Skeletal muscle tissue (tissue), 4 donors: ENCODE data around the gene CNTD1. TPM values are rescaled to one million over a fixed set of nuclear protein-coding genes. Genes with fewer than 3 reads are reported as not detected.
A peak's percentile ranks its signal among the peaks of the same experiment; 100 is the strongest.
"Not testable (repeated sequence)": the region's sequence is repeated elsewhere in the genome, so short reads cannot be mapped to it uniquely, and the experiment has no call there.

Experiments
- H3K27ac ChIP-seq: one replicate; pipeline ENCODE4 v1.7.0; 2013; ENCODE audit warnings: mild to moderate bottlenecking, low read depth, low read length, inconsistent platforms
- H3K27me3 ChIP-seq, 3 donors: one replicate each; pipeline ENCODE4 v1.7.0; 2013; ENCODE audit warnings: low read length in 3 of 3; ENCODE audit not compliant: control insufficient read depth in 3 of 3, insufficient read depth in 3 of 3
- H3K36me3 ChIP-seq, 3 donors: one replicate each; pipeline ENCODE4 v1.7.0; 2013; ENCODE audit warnings: low read length in 3 of 3; ENCODE audit not compliant: control insufficient read depth in 3 of 3, insufficient read depth in 3 of 3
- H3K4me1 ChIP-seq, 3 donors: one replicate each; pipeline ENCODE4 v1.7.0; 2013; ENCODE audit warnings: low read length in 3 of 3, mild to moderate bottlenecking in 3 of 3; ENCODE audit not compliant: control insufficient read depth in 3 of 3, insufficient read depth in 3 of 3
- H3K4me3 ChIP-seq, 3 donors: one replicate each; pipeline ENCODE4 v1.7.0; 2013; ENCODE audit warnings: low read length in 3 of 3
- H3K9ac ChIP-seq, 3 donors: one replicate each; pipeline ENCODE4 v1.7.0; 2013; ENCODE audit warnings: low read length in 3 of 3, mild to moderate bottlenecking in 3 of 3, moderate library complexity in 2 of 3, low read depth in 1 of 3
- H3K9me3 ChIP-seq, 3 donors: one replicate each; pipeline ENCODE4 v1.7.0; 2013; ENCODE audit warnings: low read length in 3 of 3; ENCODE audit not compliant: control insufficient read depth in 3 of 3
- total RNA-seq: library from RNA; depleted of rRNA; stranded (reverse); fragments of >200 nt; gene quantifications from one replicate; pipeline ENCODE4 v1.2.3, GENCODE V29; 2014
- donor health status: Osteomylitis.

Gene CNTD1
- total RNA-seq, 1 donor from 2014 or later: 1.0 TPM

DNA sequence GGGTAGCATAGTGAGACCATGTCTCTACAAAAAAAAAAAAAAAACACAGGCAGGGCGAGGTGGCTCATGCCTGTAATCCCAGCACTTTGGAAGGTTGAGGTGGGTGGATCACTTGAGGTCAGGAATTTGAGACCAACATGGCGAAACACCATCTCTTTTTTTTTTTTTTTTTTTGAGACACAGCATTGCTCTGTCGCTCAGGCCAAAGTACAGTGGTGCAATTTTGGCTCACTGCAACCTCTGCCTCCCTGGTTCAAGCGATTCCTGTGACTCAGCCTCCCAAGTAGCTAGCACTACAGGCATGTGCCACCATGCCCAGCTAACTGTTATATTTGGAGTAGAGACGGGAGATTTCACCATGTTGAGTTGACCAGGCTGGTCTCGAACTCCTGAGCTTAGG is 32.5 kb upstream of the CNTD1 start:
- Histone ChIP-seq H3K4me3 (no peak overlapping the region), H3K9ac (no peak overlapping the region), H3K4me1 (peaks cover 3 to 9% (median 5%) of the 10 kb centered on the region in 3 donors), H3K9me3 (no peaks in the 10 kb centered on the region), H3K27me3 (peaks cover 12 to 19% (median 17%) of the 10 kb centered on the region in 3 donors), H3K36me3 (no peaks in the 10 kb centered on the region), H3K27ac (no peak overlapping the region)

DNA sequence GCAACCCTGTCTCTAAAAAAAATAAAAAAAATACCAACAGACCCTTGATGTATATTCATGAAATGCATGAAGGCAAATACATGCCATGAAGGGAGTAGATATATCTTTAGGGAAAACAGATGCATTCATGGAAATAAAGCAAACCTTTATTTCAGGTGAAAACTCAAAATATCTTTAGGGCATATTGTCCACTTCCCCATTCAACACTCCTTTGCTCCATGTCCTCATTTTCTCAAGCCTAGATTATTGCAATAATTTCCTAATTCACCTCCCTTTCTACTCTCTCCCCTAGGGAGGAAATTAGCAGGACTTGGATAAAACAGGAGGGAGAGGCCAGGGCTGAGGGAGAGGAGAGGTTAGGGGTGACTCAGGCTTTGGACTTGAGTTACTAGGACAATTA is 31.1 kb upstream of the CNTD1 start:
- peaks cover 4 to 5% (median 5%) of the 10 kb centered on the region in 3 donors for H3K27me3 ChIP-seq
- H3K9me3 ChIP-seq: no peaks in the 10 kb centered on the region
- H3K4me3 ChIP-seq: no peak overlapping the region
- H3K27ac ChIP-seq: no peak overlapping the region
- H3K9ac ChIP-seq: no peak overlapping the region
- no peaks in the 10 kb centered on the region for H3K36me3 ChIP-seq
- H3K4me1 ChIP-seq: peaks cover 0 to 1% (median under 1%) of the 10 kb centered on the region in 3 donors

DNA sequence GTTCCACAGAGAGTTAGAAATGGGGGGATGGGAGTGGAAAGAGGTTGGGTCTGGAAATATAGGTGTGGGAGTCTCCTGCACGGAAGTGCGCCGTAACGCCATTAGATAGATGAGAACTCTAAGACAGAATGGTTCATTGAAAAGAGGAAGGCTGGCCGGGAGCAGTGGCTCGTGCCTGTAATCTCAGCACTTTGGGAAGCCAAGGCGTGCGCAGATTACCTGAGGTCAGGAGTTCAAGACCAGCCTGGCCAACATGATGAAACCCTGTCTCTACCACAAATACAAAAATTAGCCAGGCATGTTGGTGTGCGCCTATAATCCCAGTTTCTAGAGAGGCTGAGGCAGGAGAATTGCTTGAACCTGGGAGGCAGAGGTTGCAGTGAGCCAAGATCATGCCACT is 30.7 kb upstream of the CNTD1 start:
- not testable (repeated sequence) for H3K9ac ChIP-seq, H3K4me1 ChIP-seq, H3K27me3 ChIP-seq, H3K4me3 ChIP-seq, H3K9me3 ChIP-seq, H3K27ac ChIP-seq, H3K36me3 ChIP-seq

DNA sequence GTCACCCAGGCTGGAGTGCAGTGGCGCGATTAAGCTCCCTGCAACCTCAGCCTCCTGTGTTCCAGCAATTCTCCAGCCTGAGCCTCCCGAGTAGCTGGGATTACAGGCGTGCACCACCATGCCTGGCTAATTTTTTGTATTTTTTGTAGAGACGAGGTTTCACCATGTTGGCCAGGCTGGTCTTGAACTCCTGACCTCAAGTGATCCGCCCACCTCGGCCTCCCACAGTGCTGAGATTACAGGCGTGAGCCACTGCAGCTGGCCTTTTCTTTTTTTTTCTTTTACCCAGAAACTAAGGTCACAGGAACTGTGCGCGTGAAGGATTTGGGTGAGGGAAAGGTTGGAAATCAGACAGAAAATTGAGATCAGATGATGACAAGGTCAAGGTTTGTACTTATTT is 28.7 kb upstream of the CNTD1 start:
- H3K36me3 ChIP-seq, H3K27me3 ChIP-seq, H3K27ac ChIP-seq, H3K4me3 ChIP-seq, H3K9me3 ChIP-seq, H3K9ac ChIP-seq: not testable (repeated sequence)
- peaks cover 8 to 19% (median 11%) of the 10 kb centered on the region in 3 donors for H3K4me1 ChIP-seq

DNA sequence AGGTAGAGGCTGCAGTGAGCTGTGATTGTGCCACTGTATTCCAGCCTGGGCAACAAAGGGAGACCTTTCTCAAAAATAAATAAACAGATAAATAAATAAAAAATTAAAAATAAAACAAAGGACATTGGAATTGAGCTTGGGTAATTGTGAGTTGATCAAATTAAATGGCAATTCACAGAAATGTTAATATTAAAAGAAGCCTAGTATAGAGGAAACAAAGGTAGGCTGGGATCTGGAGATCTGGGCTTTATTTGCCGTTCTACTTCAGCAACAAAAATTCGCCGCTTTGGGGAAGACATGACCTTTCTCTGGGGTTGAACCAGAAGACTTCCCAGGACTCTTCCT is 25.7 kb upstream of the CNTD1 start:
- H3K27ac ChIP-seq: peak overlapping the region; percentile 75

DNA sequence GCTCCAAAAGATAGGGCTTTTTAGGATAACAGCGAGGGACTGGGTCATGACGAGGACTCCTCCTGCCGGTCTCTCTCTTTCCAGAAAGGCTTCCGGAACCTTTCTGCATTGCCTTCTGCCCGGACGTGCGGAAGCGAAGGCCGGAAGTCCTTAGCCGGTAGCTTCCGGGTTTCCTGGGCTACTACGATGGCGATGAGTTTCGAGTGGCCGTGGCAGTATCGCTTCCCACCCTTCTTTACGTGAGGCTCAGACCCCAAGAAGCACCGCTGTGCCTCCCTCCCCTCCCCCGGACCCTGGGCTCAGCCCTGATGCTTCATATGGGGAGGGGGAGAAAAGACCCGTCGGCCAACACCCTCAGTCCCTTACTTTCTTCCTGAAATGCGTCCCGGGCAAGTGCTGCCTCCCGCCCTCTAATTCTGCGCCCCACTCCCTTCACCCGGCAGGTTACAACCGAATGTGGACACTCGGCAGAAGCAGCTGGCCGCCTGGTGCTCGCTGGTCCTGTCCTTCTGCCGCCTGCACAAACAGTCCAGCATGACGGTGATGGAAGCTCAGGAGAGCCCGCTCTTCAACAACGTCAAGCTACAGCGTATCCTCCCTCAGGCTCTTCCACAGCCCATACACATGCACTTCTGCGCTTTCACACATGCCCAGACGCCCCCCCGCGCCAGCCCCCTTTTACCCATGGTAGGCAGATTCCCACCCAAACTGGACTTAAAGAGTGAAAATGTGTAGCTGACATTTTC is 25.2 kb upstream of the CNTD1 start, which contains the start of gene VPS25:
TSS of gene VPS25 (plus strand) at position 160 of the 746 bp plus-strand sequence. CDS start at position 187, 27 bp downstream.
- H3K36me3 ChIP-seq: peaks cover 21 to 25% (median 21%) of the 10 kb centered on the region in 3 donors
- no peaks in the 10 kb centered on the region for H3K27me3 ChIP-seq
- peak within 1 kb of the TSS; percentile 92 to 97 (median 96) for H3K9ac ChIP-seq
- peak within 1 kb of the TSS; percentile 75 for H3K27ac ChIP-seq
- no peaks in the 10 kb centered on the region for H3K9me3 ChIP-seq
- H3K4me3 ChIP-seq: peak within 1 kb of the TSS; percentile 97 to 99 (median 97)
- H3K4me1 ChIP-seq: peaks cover 8 to 19% (median 14%) of the 10 kb centered on the region in 3 donors

More for the DNA sequence above, 25.7 kb upstream of the CNTD1 start:
- H3K27me3 ChIP-seq: no peaks in the 10 kb centered on the region
- H3K4me1 ChIP-seq: peaks cover 8 to 19% (median 14%) of the 10 kb centered on the region in 3 donors
- H3K9ac ChIP-seq: peak overlapping the region; percentile 92 to 97 (median 96)
- H3K9me3 ChIP-seq: no peaks in the 10 kb centered on the region
- H3K4me3 ChIP-seq: peak overlapping the region; percentile 97 to 99 (median 97)
- peaks cover 15 to 22% (median 16%) of the 10 kb centered on the region in 3 donors for H3K36me3 ChIP-seq

DNA sequence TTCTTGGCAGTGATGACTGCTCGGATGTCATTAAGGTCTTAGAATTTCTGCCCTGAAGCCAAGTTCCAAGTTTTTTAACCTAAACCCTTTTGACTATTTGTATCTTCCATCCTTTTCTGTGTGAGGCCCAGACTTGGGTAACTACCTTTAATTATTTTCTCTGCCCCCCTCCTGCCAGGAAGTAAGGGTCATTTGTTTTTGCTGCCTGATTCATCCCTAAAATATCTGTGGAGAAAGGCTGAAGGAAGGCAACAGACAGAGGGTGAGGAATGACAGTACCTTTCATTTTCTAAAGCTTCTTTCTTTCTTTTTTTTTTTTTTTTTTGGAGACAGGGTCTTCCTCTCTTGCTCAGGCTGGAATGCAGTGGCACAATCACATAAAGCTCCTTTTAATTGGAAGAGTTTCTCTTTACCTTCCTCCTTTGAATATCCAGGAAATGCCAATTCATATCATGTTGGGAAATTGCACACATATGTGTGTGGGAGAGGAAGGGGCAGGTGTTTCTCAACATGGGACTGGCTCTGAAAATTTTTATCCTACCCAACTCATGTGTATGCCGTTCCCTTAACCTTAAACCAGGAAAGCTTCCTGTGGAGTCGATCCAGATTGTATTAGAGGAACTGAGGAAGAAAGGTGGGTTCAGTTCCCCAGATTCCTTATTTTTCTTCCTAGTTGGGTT is 24.5 kb upstream of the CNTD1 start:
- H3K4me1 ChIP-seq: peaks cover 8 to 19% (median 14%) of the 10 kb centered on the region in 3 donors
- H3K9me3 ChIP-seq: no peaks in the 10 kb centered on the region
- peak overlapping the region; percentile 97 to 99 (median 97) for H3K4me3 ChIP-seq
- H3K27ac ChIP-seq: no peak overlapping the region
- H3K27me3 ChIP-seq: no peaks in the 10 kb centered on the region
- peaks cover 28 to 33% (median 28%) of the 10 kb centered on the region in 3 donors for H3K36me3 ChIP-seq
- H3K9ac ChIP-seq: peak overlapping the region; percentile 92 to 97 (median 96)

DNA sequence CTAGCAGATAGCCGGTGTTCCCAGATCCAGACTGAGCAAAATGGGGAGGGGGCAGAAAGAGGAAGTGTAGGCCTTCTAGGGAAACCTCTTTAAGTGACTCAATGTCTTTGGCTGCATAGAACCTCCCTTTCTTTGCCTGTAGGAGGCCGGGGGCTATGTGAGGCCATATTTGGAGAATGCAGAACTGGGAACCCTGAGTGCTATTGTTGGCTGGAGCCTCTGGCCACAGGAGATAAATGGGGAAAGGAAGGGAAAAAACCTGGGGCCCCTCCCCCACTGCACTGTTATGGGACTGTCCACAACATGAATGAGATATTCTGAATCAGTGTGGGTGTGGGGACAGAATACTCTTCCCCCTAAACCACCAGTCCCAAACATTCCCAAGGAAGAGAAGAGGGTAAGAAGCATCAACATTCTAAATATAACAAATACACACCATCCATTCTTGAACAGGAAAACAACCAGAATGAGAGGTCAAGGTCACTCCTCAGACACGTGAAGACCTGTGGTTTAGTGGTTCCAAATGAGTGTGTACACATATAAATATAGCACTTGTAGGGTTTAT is 23.0 kb upstream of the CNTD1 start:
- H3K27me3 ChIP-seq: peaks cover 2 to 12% (median 7%) of the 10 kb centered on the region in 3 donors
- peaks cover 30 to 38% (median 34%) of the 10 kb centered on the region in 3 donors for H3K36me3 ChIP-seq
- no peak overlapping the region for H3K9ac ChIP-seq
- no peaks in the 10 kb centered on the region for H3K9me3 ChIP-seq
- no peak overlapping the region for H3K4me3 ChIP-seq
- H3K27ac ChIP-seq: no peak overlapping the region
- peaks cover 10 to 21% (median 19%) of the 10 kb centered on the region in 3 donors for H3K4me1 ChIP-seq

DNA sequence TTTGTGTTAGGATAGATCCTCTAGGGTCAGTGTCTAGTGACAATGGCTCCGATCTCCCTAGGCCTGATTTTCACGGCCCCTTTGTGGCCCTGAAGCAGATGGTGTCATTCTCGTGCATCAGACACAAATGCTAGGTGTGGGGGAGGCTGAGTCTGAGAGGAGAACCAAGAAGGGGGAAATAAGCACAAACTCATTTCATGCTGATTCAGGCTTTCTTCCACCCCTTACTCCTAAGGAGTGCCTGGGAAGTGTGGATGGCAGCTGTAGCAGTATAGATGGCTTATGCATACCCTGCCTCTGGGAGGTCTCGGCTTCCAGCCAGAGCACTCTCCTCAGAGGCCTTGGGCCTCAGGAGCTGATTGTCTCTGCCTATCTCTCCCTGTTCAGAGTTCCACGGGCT is 20.1 kb upstream of the CNTD1 start:
- peaks cover 10 to 21% (median 10%) of the 10 kb centered on the region in 3 donors for H3K4me1 ChIP-seq
- H3K4me3 ChIP-seq: no peak overlapping the region
- peaks cover 29 to 38% (median 34%) of the 10 kb centered on the region in 3 donors for H3K27me3 ChIP-seq
- H3K36me3 ChIP-seq: peaks cover 30 to 38% (median 32%) of the 10 kb centered on the region in 3 donors
- no peak overlapping the region for H3K9ac ChIP-seq
- no peaks in the 10 kb centered on the region for H3K9me3 ChIP-seq
- H3K27ac ChIP-seq: no peak overlapping the region
